Measurements from ENCODE around the gene SPTBN4.

SPTBN4 gene

DNA sequence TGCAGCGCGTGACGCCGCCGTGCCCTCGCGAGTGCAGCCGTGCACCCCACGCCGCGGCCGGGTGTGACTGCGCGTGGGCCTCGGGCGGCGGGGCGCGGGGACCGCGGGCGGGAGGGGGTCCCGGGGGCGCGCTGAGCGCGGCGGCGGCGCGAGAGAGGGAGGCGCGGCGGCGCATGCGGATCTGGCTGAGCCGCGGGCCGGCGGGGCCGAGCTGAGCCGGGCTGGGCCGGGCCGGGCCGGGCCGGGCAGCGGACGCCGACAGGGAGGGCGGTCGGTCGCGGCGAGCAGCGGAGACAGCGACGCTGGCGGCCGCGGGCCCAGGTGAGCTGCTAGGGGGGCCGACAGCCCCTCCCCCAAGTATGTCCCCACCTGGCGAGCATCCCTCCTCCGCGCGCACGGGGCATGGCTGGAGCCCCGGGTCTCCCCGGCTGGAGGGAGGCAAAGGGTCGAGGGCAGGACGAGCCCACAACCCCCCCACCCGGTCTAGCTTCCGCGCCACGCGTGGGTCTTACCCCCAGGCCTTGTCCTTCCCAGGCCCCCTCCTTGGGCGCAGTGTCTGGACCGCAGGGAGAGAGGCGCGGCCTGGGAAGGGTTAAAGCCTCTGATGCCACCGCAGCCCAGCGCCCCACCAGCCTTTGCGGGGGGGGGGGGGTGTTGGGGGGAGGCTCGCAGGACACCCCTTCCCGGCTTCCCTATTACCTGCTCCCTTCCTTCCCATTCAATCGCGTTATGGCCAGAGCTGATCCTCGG lies at the start of gene SPTBN4:
Gene SPTBN4 (plus strand): TSS at position 17 of the 750 bp plus-strand sequence. CDS start 5,621 bp downstream, outside the sequence.
- Histone ChIP-seq H3K4me3 (ENCODE audit: low read depth, low read length) (peak within 1 kb of the TSS; percentile 70), H3K4me1 (ENCODE audit: control insufficient read depth, insufficient read depth, low read length, unreplicated experiment) (peaks cover 13% of the 10 kb centered on the region), H3K79me2 (ENCODE audit: control insufficient read depth, insufficient read depth, low read length, unreplicated experiment) (peaks cover 9% of the 10 kb centered on the region), H3K27ac (ENCODE audit: low read depth, low read length) (no peak within 1 kb of the TSS), H2AFZ (ENCODE audit: low read length, unreplicated experiment) (no peak within 1 kb of the TSS), H3K27me3 (ENCODE audit: insufficient read depth, low read length) (peaks cover 4% of the 10 kb centered on the region; the same call in 1 of the 2 replicates), H3K36me3 (ENCODE audit: insufficient read depth, low read length) (no peaks in the 10 kb centered on the region)

DNA sequence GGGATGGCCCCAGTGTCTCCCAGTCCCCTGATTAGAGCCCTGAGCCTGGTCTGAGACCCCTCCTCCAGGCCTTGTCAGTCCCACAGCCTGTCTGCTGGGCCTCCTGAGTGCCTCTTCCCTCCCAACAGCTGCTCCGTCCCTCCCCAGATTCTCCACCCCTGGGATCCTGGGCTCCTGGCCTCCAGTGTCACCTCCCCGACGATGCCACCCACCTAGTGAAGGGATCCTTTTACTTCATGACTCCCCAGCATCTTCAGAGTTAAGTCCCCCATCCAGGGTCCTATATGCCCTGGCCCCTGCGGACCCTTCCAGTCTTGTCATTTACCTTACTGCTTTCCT lies 49.2 kb upstream of the SPTBN4 start:
- peaks cover 7% of the 10 kb centered on the region for H3K4me1 ChIP-seq (ENCODE audit: control insufficient read depth, insufficient read depth, low read length, unreplicated experiment)
- H2AFZ ChIP-seq (ENCODE audit: low read length, unreplicated experiment), result no peak overlapping the region
- no peaks in the 10 kb centered on the region for H3K27me3 ChIP-seq (ENCODE audit: insufficient read depth, low read length)
- H3K36me3 ChIP-seq (ENCODE audit: insufficient read depth, low read length), result no peaks in the 10 kb centered on the region
- H3K27ac ChIP-seq (ENCODE audit: low read depth, low read length), result no peak overlapping the region
- no peak overlapping the region for H3K4me3 ChIP-seq (ENCODE audit: low read depth, low read length)
- H3K79me2 ChIP-seq (ENCODE audit: control insufficient read depth, insufficient read depth, low read length, unreplicated experiment), result peaks cover 6% of the 10 kb centered on the region

DNA sequence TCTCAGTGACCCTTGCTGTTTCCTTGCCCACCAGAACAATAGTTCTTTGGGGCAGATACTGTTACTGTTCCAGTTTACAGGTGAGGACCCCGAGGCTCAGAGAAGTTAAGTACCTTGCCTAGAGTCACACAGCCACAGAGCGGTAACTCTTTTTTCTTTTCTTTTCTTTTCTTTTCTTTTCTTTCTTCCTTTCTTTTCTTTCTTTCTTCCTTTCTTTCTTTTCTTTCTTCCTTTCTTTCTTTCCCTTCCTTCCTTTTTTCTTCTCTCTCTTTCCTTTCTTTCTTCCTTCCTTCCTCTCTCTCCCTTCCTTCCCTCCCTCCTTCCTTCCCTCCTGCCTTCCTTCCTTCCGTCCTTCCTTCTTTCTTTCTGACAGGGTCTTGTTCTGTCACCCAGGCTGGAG lies 48.8 kb upstream of the SPTBN4 start:
- no peak overlapping the region for H2AFZ ChIP-seq (ENCODE audit: low read length, unreplicated experiment)
- H3K36me3 ChIP-seq (ENCODE audit: insufficient read depth, low read length), result no peaks in the 10 kb centered on the region
- no peak overlapping the region for H3K4me3 ChIP-seq (ENCODE audit: low read depth, low read length)
- H3K79me2 ChIP-seq (ENCODE audit: control insufficient read depth, insufficient read depth, low read length, unreplicated experiment), result peaks cover 10% of the 10 kb centered on the region
- H3K27me3 ChIP-seq (ENCODE audit: insufficient read depth, low read length), result no peaks in the 10 kb centered on the region
- H3K27ac ChIP-seq (ENCODE audit: low read depth, low read length), result no peak overlapping the region
- peaks cover 10% of the 10 kb centered on the region for H3K4me1 ChIP-seq (ENCODE audit: control insufficient read depth, insufficient read depth, low read length, unreplicated experiment)

DNA sequence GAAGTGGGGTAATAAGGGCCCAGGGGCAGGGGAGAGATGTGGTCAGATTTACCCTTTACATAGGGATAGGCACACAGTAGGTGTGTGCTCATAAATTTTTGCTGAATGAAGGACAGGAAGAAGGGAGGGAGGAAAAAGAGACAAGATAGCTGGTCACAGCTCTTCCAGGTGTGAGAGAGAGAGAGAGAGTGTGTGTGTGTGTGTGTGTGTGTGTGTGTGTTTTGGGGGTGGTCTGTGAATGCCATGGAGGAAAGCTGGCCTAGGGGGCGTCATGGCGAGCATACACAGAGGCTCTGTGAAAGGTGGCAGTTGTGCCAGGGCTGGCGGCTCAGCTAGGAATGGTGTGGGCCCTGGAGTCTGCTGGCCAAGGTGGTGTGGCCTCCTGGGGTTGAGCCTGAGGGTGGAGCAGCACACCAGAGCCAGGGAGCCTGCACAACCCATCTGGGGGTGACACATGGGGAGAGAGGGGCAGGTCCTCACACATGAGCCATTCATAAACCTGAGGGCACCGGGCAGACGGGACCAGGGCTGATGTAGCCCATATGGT lies 47.7 kb upstream of the SPTBN4 start:
- Histone ChIP-seq H2AFZ (ENCODE audit: low read length, unreplicated experiment) (no peak overlapping the region), H3K36me3 (ENCODE audit: insufficient read depth, low read length) (no peaks in the 10 kb centered on the region), H3K79me2 (ENCODE audit: control insufficient read depth, insufficient read depth, low read length, unreplicated experiment) (peaks cover 21% of the 10 kb centered on the region), H3K4me1 (ENCODE audit: control insufficient read depth, insufficient read depth, low read length, unreplicated experiment) (peaks cover 13% of the 10 kb centered on the region), H3K27me3 (ENCODE audit: insufficient read depth, low read length) (no peaks in the 10 kb centered on the region), H3K4me3 (ENCODE audit: low read depth, low read length) (no peak overlapping the region), H3K27ac (ENCODE audit: low read depth, low read length) (no peak overlapping the region)

DNA sequence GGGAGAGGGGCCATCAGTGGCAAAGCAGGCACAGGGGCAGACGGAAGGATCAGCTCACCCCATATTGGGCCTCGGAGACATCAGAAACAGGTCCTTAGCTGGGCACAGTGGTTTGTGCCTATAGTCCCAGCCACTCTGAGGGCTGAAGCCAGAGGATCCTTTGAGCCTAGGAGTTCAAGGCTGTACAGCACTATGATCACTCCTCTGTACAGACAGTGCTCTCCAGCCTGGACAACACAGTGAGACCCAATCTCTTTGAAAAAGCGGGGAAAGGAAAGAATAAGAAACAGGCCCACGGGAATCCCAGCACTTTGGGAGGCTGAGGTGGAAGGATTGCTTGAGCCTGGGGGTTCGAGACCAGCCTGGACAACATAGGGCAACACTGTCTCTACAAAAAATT lies 47.0 kb upstream of the SPTBN4 start:
- Histone ChIP-seq H3K4me3 (ENCODE audit: low read depth, low read length) (no peak overlapping the region), H3K27me3 (ENCODE audit: insufficient read depth, low read length) (no peaks in the 10 kb centered on the region), H3K79me2 (ENCODE audit: control insufficient read depth, insufficient read depth, low read length, unreplicated experiment) (peaks cover 27% of the 10 kb centered on the region), H3K4me1 (ENCODE audit: control insufficient read depth, insufficient read depth, low read length, unreplicated experiment) (peaks cover 13% of the 10 kb centered on the region), H3K36me3 (ENCODE audit: insufficient read depth, low read length) (no peaks in the 10 kb centered on the region), H3K27ac (ENCODE audit: low read depth, low read length) (no peak overlapping the region), H2AFZ (ENCODE audit: low read length, unreplicated experiment) (no peak overlapping the region)

DNA sequence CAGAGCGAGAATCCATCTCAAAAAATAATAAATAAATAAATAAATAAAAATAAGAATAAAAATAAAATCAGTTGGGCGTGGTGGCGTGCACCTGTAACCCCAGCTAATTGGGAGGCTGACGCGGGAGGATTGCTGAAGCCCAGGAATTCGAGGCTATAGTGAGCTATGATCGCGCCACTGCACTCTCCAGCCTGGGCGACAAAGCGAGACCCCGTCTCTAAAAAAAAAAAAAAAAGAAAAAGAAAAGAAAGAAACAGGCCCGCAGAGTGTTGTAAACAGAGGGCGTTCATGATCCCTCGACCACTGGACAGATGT lies 46.4 kb upstream of the SPTBN4 start:
- no peak overlapping the region for H2AFZ ChIP-seq (ENCODE audit: low read length, unreplicated experiment)
- no peaks in the 10 kb centered on the region for H3K27me3 ChIP-seq (ENCODE audit: insufficient read depth, low read length)
- H3K4me1 ChIP-seq (ENCODE audit: control insufficient read depth, insufficient read depth, low read length, unreplicated experiment), result peaks cover 13% of the 10 kb centered on the region
- H3K27ac ChIP-seq (ENCODE audit: low read depth, low read length), result peak overlapping the region; percentile 89; the same call in 1 of the 2 replicates
- H3K79me2 ChIP-seq (ENCODE audit: control insufficient read depth, insufficient read depth, low read length, unreplicated experiment), result peaks cover 31% of the 10 kb centered on the region
- peak overlapping the region; percentile 79 for H3K4me3 ChIP-seq (ENCODE audit: low read depth, low read length)
- H3K36me3 ChIP-seq (ENCODE audit: insufficient read depth, low read length), result no peaks in the 10 kb centered on the region

DNA sequence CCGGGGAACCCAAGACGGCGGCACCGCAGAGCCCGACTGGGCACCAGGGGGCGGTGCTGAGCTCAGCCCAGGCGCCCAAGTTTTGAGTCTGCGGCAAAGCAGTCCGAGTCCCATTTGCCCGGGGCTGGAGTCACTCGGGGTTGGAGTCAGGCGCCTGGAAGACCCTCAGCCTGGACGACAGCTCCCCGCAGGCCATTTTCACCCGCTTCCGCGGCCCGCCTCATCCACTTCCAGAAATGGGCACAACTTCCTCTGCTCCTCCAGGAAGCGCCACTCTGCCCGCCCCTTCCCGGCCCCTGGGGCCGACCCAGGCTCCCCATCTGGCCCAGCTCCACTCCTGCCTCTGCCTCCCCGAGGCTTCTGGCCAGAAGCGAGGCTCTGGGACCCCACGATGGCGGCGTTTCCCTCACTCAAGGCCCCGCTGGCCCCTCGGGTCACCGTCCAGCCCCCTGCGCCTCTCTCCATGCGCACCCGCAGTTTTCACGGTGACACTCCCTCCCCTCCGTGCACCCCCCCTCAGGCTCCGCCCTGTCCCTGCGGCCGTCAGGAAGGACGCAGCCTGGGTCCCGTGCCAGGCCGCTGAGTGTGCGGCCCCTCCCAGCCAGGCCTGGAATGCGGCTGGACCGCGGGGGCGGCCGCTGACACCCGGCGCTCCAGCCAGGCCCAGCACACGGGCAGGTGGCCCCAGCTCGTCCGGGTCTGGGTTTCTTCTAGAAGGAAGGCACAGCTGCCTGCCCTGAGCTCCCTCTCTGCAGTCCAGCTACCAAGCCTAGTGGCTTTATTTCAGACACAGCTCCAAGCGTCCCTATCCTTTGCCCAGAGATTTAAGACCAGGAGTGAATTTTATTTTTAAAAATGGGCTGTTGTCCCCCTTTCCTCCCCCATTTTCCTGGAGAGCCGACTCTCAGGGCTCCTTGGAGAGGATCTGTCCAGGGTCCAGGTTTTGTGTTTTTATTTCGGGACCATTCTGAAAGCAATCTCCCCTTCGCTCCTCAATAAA lies 45.7 kb upstream of the SPTBN4 start:
- Histone ChIP-seq H3K27ac (ENCODE audit: low read depth, low read length) (peak overlapping the region; percentile 89), H3K79me2 (ENCODE audit: control insufficient read depth, insufficient read depth, low read length, unreplicated experiment) (peaks cover 31% of the 10 kb centered on the region), H3K4me3 (ENCODE audit: low read depth, low read length) (peak overlapping the region; percentile 79), H3K27me3 (ENCODE audit: insufficient read depth, low read length) (no peaks in the 10 kb centered on the region), H3K4me1 (ENCODE audit: control insufficient read depth, insufficient read depth, low read length, unreplicated experiment) (peaks cover 13% of the 10 kb centered on the region), H3K36me3 (ENCODE audit: insufficient read depth, low read length) (no peaks in the 10 kb centered on the region), H2AFZ (ENCODE audit: low read length, unreplicated experiment) (no peak overlapping the region)

DNA sequence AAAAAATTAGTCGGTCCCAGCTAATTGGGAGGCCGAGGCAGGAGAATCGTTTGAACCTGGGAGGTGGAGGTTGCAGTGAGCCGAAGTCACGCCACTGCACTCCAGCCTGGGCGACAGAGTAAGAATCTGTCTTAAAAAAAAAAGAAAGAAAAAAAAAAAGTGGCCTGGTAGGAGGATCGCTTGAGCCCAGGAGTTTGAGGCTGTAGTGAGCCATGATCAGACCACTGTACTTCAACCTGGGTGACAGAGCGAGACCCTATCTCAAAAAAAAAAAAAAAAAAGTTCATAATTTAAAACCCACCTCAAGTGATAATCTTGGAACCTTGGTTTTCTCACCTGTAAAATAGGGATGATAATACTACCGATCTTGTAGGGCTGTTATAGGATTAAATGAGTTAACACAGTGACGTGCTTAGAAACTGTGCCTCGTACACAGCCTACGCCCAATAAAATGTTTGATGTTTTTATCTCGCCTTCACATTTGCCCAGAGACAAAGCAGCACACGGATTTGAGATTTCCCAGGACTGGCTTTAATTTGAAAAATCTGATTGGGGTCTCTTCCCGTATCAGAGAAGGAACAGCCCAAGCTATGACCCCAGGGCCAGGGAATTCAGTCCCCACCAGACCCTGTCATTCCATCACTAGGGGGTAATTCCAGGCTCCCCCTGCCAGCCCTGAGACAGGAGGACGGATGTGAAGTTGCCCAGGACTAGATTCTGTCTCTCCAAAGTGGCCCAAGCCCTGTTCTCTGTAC lies 44.6 kb upstream of the SPTBN4 start:
- Histone ChIP-seq H3K4me1 (ENCODE audit: control insufficient read depth, insufficient read depth, low read length, unreplicated experiment) (peaks cover 13% of the 10 kb centered on the region), H3K27ac (ENCODE audit: low read depth, low read length) (peak overlapping the region; percentile 89), H2AFZ (ENCODE audit: low read length, unreplicated experiment) (no peak overlapping the region), H3K79me2 (ENCODE audit: control insufficient read depth, insufficient read depth, low read length, unreplicated experiment) (peaks cover 31% of the 10 kb centered on the region), H3K4me3 (ENCODE audit: low read depth, low read length) (no peak overlapping the region; the same call in 1 of the 2 replicates), H3K27me3 (ENCODE audit: insufficient read depth, low read length) (no peaks in the 10 kb centered on the region), H3K36me3 (ENCODE audit: insufficient read depth, low read length) (no peaks in the 10 kb centered on the region)

DNA sequence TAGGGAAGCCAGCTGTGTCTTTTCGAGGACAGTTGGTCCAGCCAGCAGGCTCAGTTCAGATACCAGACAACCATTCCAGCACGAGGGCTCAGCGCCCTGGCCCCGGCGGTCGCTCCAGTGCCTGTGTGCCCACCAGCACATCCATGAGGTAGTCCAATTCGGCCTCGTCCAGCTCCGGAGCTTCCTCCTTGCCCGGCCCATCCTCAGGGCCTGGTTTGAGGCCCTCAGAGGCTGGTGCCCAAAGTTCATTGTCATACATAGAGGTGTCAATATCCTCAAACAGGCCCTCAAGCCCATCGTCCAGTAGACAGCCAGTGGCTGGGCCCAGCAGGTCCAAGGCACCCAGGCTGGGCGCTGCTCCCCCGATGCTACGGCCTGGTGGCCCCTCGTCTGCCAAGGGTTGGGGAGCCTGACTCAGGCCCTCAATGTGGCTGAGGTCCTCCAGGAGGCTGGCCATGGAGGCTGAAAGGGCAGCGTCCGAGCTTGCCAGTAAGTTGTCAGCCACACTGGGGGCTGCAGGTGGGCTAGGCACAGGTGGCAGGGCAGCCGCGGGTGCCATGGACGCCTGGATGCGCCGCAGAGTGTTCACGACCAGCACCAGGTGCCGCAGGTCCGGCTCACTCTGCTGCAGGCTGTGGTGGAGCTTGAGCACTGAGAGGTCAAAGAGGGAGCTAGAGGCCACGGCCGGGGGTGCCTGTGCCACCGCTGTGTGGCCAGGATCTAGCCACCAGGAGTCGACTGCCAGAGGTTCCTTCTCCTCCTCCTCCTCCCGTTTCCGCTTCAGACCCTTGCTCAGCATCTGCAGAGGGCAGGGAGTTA lies 43.8 kb upstream of the SPTBN4 start:
- Histone ChIP-seq H3K36me3 (ENCODE audit: insufficient read depth, low read length) (no peaks in the 10 kb centered on the region), H3K4me1 (ENCODE audit: control insufficient read depth, insufficient read depth, low read length, unreplicated experiment) (peaks cover 13% of the 10 kb centered on the region), H3K27ac (ENCODE audit: low read depth, low read length) (peak overlapping the region; percentile 3; the same call in 1 of the 2 replicates), H3K79me2 (ENCODE audit: control insufficient read depth, insufficient read depth, low read length, unreplicated experiment) (peaks cover 31% of the 10 kb centered on the region), H2AFZ (ENCODE audit: low read length, unreplicated experiment) (no peak overlapping the region), H3K4me3 (ENCODE audit: low read depth, low read length) (peak overlapping the region; percentile 85; the same call in 1 of the 2 replicates), H3K27me3 (ENCODE audit: insufficient read depth, low read length) (no peaks in the 10 kb centered on the region)

Measured in ACC112 (cell line).